Neural progenitor cell (in vitro differentiated cells): Measurements from ENCODE around the gene DENND11.

Experiments used
- CTCF ChIP-seq: fragments of 200-600 bp; sonication (generic); IDR thresholded peaks from 2 replicates; pipeline ENCODE4 v1.5.1; 2017; ENCODE audit warnings: antibody characterized with exemption, mild to moderate bottlenecking
- EZH2 ChIP-seq: fragments of 200-600 bp; sonication (generic); IDR thresholded peaks from 2 replicates; pipeline ENCODE4 v1.6.1; 2017; ENCODE audit warnings: antibody characterized with exemption, mild to moderate bottlenecking, moderate library complexity
- EZH2phosphoT487 ChIP-seq: fragments of 200-600 bp; sonication (generic); IDR thresholded peaks from 2 replicates; pipeline ENCODE4 v1.6.1; 2017; ENCODE audit warnings: antibody characterized with exemption

GRCh38 chr7:141699860-141700259 lies 2.1 kb downstream of the DENND11 start:
- no peak for TF ChIP-seq CTCF
- TF ChIP-seq EZH2phosphoT487, result no peak
- TF ChIP-seq EZH2, result no peak
